HG03565 (cell line): ENCODE measurements around the gene DDAH1.

Experiments
- ATAC-seq: cut with Tn5 transposase; IDR thresholded peaks from one replicate; pipeline ENCODE4 v1.9.1; 2021; ENCODE audit warnings: mild to moderate bottlenecking, moderate library complexity; ENCODE audit not compliant: unreplicated experiment

Gene DDAH1

DNA sequence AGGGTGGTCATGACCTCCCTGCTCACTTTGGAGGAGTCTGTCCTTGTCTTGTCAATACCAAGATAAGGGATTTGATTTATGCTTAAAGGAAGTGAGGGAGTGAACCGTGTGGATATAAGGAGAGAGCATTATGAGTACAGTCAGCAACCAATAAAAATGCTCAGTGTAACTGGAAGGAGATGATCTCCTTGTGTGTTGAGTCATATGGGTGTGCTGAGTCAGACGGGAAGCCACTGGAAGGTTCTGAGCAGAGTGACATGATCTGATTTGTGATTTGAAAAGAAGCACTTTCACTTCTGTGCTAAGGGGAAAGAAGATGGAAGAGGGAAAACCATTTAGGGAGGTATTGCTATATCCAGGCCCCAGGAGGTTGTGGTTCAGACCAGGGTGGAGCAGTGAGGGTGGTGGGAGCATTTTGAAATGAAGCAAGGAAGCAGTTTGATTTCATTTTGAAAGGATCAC is 186.1 kb downstream of the DDAH1 start:
- peak; percentile 28 for ATAC-seq

DNA sequence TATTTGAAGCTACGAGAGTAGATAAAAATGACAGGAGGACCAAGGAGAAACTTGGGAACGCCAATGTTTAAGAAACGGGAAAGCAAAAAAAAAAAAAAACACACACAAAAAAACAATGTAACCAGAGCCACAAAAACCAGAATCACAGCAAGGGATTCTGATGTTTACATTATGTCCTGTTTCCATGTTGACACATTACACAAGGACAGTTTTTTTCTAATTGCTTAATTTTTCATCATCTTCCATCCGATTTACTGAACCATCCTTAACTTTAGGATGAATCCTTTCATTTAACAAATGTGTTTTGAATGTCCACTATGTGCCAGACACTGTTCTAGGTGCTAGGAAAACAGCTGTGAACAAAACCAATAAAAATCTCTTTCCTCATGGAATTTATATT is 187.2 kb downstream of the DDAH1 start:
- ATAC-seq, result no peak

DNA sequence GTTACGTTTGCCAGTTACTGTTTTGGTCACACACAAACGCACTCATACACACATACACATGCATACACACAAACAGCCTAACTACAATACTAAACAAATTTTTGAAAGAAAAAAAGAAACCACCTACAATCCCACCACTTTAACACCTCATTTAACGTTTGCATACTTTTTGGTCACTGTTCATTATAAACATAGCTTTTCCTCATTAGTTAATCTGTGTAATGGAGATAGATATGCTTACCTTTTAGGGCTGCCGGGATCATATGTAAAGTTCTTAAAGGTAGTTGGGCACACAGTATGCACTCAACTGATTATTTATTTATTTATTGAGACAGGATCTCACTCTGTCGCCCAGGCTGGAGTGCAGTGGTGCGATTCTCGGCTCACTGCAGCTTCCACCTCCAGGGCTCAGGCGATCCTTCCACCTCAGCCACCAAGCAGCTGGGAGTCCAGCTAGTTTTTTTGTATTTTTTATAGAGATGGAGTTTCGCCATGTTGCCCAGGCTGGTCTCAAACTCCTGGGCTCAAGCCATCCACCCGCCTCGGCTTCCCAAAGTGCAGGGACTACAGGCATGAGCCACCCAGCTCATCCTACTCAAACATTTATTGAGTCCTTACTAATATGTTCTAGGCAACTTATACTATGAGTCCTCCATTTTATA is 187.8 kb downstream of the DDAH1 start:
- no peak for ATAC-seq

DNA sequence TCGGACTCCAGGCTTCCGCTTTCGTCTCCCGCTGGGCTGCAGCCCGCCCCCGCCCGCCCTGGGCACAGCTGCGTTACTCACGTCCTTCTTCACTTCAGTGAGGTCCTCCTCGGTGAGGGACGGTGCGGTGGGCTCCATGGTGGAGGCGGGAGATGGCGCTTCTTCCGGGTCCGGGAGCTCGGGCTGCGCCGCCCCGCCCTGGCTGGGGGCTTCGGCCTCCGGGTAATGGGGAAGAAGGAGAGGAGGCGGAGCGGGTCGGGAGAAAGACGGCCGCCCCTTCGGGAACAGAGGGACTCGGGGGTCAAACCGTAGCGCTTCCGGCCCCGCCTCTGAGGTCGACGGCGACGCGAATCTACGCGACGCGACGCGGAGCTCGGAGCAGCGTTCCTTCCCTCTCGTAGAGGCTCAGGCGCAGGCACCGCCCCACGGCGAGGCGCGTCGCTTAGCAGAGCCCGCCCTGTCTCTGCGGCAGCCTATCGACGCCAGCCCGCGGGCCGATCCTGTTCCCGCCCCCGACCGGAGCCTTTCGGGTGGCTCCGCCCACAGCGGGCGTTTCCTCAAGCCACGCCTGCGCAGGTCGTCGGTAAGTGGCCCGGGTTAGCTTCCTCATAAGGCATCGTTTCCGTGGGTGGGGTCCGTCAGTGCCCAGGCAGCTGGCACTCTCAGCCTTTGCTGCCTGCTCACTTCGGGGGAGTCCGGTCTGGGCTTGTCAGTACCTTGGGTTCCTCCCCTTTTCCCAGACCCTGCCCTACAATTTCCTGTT is 188.6 kb downstream of the DDAH1 start, which contains the start of gene BCL10:
Gene BCL10, minus strand, starts transcription at position 418 of the 763 bp plus-strand sequence. Its CDS starts 280 bp downstream, at position 138.
- peak; percentile 93 for ATAC-seq

DNA sequence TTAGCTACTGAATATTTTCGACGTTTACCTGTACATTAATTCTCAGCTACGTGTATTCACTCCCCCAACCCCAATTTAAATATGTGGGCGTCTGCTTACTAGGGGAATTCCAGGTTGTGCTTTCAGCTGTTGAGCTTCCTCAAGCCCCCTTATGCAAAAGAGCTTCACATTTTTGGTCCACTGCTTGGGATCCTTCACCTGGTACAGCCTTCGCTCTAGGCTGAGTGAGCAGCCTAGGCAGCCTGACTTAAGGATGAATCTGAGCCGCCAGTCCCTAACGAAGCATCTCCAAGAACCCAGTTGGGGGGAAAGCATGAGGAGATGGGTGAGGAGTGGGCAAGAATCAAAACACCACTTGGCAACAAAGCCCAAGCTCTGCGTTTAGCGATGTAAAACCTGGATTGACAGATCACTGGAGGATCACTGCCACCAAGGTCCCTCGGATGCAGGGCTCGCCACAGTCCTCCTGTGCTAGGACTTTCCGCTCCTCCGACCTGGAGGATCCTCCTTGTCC is 189.2 kb downstream of the DDAH1 start:
- ATAC-seq, result no peak

DNA sequence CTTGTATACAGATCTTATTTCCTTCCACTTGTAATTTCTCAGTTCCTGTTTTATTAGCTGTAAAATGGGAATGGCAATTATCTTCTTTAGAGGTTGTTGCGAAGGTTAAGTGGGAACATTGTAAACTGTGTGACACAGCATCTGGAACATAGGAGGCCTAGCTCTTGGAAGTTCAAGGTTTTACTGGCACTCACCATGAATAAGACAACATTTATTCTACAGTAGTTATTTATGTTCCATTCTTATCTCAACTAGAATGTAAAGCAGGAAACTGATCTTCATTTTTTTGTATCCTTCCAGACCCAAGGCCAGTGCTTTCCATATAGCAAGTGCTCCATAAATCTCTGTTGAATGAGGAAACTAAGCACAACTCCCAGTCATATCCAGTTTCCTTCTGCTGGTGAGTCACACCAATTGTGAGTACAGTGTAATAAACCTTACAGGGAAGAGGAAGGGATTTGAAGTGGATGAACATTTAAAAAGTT is 189.9 kb downstream of the DDAH1 start:
- ATAC-seq, result no peak

- no peak for ATAC-seq
Observed at GRCh38 chr1:85273397-85273796, 191.6 kb downstream of the DDAH1 start.

DNA sequence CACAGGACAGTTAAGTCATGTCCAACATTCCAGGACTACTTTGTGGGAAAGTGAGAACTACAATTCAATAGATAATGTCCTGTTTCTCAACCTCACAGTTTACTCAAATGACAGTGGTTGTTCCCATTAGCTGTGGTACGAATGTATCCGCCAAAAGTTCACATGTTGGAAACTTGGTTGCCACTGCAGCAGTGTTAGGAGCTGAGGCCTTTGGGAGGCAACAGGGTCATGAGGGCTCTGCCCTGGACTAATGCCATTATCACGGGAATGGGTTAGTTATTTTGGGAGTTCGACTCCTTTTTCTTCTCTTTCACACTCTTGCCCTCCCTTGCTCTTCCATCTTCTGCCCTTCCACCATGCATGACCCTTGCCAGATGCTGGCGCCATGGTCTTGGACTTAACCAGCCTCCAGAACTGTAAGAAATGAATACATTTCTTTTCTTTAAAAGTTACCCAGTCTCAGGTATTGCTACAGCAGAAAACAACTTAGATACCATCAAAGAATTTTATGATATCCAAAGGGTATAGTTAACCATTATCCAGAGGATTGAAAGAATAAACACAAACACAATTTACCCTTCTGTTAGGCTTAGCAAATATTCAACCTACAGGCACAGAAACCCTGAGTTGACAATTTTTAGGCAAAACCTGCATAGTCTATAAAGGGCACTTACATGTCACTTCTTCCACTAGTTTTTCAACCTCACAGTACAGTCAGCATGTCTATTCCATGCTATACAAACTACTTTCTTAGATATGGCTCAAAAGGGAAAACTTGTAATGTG is 196.0 kb downstream of the DDAH1 start:
- no peak for ATAC-seq
